ENCODE data around the gene DNASE1L2.

The DNASE1L2 gene

DNA sequence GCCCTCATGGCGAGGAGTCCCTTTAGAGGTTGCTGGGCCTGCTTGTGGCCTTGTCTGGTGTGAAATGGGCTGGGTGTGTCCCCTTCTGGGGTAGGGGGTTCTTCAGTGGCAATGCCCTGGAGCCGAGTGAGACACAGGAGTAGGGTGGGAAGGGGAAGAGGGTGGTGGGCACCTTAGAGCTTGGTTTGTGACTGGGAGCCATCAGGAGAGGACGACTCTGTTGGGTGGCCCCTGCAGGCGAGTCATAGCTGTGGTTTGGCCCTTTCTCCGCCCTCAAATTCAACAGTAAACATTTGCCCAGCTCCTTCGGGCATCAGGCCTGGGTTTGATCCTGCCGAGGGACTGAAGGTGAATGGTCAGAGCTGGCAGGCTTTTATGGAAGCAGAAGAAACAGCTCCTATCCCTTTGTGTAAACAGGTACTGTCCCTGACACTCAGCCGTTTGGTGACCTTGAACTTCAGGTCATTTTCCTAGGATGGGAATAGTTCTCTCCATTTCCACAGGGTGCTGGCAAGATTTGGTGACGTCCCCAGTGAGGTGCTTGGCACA lies 9.9 kb upstream of the DNASE1L2 start:
- DNase-seq (ENCODE audit: low read depth): no peak

DNA sequence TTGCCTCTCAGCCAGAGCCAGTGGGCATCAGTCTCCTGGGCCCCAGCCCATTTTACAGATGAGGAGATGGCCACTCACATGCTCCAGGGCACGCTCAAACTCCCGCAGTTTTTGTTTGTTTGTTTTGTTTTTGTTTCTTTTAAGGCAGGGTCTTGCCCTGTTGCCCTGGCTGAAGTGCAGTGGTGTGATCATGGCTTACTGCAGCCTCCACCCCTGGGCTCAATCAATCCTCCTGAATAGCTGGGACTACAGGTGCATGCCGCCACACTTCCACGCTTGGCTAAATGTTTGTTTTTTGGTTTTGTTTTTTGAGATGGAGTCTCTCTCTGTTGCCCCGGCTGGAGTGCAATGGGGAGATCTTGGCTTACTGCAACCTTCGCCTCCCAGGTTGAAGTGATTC lies 9.3 kb upstream of the DNASE1L2 start:
- no peak for DNase-seq (ENCODE audit: low read depth)

DNA sequence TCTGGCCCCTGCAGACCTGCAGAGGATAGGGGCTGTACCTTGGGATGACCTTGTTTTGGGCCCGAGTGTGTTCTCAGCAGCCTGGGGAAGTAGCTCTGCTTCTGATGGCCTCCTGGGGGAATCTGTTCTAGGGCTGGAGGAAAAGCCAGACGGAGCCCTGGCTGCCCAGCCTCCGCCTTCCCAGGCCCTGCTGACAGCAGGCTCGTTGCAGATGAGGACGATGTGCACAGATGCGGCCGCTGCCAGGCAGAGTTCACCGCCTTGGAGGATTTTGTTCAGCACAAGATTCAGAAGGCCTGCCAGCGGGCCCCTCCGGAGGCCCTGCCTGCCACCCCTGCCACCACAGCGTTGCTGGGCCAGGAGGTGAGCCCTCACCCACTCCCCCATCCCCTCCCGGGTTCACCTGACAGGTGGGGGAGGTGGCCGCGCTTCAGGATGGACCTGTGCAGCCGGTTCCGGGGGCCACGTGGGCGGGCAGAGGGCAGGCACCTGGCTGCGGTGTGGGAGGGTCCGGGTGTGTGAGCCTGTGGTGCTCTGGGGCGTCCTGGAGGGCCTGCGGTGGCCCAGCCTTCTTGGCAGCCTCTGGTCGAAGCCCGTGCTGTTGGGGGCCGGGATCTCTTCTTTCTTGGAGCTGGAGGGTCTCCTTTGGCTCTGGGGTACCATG lies 8.0 kb upstream of the DNASE1L2 start:
- DNase-seq (ENCODE audit: low read depth): no peak

DNA sequence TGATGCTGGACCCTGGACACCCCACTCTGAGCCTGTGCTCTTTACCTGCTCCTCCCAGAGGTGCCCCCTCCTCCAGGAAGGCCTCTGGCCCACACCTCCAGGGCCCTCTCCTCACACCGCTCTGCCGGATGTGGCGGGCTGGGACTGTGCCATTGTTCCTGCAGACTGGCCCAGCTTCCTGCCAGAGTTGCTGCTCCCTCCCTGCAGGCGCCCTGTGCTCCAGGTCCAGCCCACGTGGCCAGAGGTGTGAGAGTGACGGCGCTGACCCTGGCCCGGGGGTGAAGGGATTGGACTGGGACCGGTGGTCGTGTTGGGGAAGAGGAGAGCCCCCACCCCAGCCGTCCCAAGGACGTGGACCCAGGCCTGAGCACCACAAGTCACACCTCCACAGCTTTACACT lies 7.2 kb upstream of the DNASE1L2 start:
- no peak for DNase-seq (ENCODE audit: low read depth)

DNA sequence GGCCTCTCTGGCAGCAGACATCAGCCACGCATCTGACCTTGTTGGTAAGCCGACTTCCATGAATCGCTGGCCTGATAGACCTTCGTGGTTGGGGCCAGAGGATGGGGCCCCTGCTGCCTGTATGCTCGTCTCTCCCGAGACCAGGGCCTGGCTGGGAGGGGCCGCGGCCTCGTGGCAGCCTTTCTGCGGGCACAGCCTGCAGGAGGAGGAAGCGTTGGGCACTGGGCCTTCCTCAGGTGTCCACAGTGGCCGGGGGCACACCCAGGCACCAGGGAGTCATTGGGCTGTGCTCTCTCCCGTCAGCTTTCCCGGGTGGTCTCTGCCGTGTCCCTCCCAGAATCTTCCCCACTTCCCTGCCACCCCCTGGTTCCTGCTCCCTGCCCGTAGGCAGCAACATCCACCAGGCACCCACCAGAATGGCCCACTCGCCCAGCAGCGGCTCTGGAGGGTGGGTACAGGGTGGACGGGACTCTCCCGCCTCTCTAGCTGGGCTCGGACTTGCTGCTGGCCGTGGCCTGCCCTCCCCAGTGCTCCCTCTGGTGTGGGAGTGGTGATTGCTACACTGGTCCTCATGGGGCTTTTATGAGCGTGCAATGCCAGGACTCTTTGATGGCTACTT lies 6.5 kb upstream of the DNASE1L2 start:
- no peak for DNase-seq (ENCODE audit: low read depth)

DNA sequence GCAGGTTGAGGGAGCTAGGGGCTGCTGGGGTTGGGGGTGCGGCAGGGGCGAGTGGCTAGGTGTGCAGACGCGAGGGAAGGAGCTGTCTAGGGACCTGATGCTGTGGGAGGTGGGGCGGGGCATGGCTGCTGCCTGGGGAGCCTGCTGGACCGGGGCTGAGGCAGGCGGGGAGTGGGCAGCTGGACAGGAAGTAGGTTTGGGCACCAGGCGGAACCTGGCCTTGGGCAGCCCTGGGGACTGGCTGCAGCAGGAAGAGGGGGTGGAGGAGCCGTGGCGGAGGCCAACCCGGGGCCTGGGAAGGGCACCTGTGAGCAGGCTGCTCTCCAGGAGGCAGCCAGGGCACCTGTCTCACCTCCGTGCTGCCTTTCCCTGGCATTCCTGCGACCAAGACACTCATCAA lies 5.9 kb upstream of the DNASE1L2 start:
- DNase-seq (ENCODE audit: low read depth): no peak

DNA sequence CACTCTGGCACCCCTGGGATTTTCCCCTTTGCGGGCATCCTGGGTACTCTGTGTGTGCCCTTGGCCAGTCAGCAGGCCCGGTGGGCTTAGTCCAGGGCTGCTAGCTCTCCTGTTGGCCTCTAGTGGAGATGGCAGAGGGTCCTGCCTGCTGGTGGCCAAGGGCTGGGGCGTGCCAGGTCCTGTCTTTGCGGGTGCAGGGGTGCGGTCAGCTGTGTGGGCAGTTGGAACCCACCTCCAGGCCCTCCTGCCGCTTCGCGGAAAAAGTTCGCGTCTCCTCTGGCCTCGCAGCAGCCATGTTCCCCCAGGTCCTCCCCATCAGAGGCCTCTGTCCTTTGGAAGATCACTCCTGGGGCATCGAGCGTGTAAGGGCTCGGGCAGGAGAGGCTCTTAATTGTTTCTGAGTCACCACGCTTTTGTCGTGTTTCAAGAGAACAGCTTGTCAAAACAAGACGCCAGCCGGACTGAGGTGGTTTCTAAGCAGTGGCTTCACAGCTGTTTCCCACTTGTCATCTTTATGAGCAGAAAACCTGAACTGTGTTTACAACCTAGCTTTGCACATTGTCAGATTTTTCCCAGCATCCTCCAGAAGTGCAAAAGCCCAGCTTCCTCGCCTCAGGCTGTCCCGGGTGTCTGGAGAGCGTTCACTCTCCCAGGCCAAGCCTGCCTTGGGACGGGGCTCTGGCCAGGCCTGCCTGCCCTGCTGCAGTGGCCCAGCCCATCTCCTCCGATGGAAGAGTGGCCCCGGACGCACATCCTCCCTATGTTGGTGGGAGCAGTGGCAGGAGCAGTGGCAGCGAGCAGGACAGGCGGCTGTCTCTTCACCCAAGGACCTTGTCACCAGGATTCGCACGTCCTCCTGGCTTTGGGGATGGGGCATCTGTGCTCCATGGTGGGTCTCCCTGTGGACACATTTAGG lies 5.0 kb upstream of the DNASE1L2 start:
- no peak for DNase-seq (ENCODE audit: low read depth)

DNA sequence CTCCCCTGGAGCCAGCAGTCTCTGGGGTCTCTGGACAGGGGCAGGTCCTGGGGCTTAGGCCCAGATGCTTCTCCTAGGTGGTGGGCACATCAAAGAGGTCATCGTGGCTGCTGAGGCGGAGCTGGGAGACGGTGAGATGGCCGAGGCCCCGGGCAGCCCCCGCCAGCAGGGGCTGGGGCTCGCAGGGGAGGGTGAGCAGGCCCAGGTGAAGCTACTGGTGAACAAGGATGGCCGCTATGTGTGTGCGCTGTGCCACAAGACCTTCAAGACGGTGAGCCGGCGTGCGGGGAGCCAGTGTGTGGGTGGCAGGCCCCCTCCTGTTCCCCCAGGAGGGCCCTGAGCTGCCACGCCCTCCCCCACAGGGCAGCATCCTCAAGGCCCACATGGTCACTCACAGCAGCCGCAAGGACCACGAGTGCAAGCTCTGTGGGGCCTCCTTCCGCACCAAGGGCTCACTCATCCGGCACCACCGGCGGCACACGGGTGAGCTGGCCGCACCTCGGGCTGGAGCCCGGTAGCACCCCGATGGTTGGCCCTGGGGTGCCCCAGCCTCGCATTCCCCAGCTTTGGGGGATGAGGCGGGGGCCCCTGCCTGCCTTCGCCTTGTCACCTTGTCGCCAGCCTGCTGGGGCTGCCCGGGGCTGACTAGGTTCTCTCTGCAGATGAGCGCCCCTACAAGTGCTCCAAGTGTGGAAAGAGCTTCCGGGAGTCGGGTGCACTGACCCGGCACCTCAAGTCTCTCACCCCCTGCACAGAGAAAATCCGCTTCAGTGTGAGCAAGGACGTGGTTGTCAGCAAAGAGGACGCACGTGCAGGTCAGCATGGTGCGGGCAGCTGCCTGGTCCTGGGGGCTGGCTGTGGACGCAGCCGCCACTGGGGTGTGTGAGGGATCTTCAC lies 3.9 kb upstream of the DNASE1L2 start:
- no peak for DNase-seq (ENCODE audit: low read depth)

DNA sequence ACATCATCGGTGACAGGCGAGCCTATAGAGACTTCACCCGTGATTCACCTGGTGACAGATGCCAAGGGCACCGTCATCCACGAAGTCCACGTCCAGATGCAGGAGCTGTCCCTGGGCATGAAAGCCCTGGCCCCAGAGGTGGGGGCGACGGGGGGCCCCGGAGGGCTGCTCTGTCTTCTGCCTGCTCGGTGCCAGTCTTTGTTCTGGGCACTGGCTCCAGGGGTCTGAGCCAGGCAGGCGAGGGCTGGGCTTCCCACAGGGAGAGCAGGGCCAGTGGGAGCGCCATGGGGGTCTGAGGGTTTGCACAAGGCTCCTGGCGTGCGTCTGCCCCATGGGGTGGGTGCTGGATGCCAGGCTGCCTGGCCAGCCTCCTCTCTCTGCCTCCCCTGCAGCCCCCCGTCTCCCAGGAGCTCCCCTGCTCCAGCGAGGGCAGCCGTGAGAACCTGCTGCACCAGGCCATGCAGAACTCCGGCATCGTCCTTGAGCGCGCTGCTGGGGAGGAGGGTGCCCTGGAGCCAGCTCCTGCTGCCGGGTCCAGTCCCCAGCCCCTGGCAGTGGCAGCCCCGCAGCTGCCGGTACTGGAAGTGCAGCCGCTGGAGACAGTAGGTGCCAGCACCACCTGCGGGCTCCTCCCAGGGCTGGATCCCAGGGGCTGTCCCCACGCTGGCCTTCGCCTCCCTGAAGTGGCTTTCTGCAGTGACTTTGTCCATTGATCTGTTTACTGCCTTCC lies 3.0 kb upstream of the DNASE1L2 start:
- DNase-seq (ENCODE audit: low read depth): no peak

DNA sequence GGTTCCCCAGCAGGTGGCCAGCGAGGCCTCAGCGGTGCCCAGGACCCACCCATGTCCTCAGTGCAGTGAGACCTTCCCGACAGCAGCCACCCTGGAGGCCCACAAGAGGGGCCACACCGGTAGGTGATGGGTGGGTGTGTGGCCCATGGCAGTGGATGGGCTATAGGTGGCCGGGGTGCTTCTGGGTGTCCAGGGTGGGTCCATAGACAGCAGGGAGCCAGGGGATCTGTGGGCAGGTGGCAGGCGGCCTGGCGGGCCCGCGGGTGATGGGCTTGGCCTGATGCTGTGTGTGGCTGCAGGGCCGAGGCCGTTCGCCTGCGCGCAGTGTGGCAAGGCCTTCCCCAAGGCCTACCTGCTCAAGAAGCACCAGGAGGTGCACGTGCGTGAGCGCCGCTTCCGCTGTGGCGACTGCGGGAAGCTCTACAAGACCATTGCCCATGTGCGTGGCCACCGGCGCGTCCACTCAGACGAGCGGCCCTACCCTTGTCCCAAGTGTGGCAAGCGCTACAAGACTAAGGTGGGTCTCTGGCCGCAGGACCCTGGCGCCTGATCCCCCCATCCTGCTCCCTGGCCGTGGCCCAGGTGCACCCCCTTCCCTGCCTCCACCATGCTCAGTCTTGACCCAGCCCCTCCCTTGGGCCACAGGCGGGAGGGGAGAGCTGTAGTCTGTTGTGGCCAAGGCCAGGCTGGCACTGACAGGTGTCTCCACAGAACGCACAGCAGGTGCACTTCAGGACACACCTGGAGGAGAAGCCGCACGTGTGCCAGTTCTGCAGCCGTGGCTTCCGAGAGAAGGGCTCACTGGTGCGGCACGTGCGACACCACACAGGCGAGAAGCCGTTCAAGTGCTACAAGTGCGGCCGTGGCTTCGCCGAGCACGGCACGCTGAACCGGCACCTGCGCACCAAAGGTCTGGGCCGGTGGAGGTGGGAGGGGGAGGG lies 2.1 kb upstream of the DNASE1L2 start:
- no peak for DNase-seq (ENCODE audit: low read depth)

DNA sequence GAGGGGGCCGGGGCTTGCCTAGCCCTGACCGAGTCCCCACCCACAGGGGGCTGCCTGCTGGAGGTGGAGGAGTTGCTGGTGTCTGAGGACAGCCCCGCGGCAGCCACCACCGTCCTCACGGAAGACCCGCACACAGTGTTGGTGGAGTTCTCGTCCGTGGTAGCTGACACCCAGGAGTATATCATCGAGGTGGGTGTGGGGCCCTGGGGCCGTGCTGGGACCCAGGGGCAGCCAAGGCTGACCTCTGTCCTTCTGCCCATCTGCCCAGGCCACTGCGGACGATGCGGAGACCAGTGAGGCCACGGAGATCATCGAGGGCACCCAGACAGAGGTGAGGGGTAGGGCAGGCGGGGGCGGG lies 1.5 kb upstream of the DNASE1L2 start:
- no peak for DNase-seq (ENCODE audit: low read depth)

DNA sequence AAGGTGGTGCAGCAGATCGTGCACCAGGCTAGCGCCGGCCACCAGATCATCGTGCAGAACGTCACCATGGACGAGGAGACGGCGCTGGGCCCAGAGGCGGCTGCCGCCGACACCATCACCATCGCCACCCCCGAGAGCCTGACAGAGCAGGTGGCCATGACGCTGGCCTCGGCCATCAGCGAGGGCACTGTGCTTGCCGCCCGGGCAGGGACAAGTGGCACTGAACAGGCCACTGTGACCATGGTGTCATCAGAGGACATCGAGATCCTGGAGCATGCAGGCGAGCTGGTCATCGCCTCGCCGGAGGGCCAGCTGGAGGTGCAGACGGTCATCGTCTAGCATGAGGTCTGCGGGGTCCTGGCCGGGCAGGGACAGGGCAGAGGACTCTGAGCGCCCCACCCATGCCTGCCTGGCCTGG lies 1.0 kb upstream of the DNASE1L2 start:
- DNase-seq (ENCODE audit: low read depth): no peak

DNA sequence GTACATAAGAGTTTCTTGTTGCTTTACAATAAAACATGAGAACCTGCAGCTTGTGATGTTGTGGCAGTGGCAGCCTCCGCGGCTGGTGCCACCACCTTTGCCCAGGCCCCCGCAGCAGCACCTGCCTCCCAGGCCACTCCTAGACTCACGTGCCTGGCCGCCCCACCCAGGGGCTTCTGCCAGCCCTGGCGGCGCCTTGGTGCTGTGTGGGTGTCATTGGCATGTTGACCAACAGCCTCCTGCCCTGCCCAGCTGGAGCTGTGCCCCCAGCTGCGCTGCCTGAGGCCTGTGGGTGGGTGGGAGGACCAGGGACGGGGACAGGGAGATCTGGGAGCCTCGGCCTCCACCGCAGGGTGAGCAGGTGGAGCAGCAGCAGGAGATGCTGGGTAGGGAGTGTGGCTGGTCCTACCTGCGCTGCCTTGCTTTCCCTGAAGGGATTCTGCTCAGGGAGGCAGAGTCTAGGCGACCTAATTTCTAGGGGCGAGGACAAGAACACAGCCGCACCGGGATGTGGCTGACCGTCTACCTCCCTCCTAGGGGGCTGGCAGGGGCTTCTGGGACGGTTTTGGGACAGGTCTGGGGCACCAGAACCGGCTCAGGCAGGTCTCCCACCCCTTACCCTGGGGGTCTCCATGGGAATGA lies 428 bp upstream of the DNASE1L2 start:
- DNase-seq (ENCODE audit: low read depth): no peak

DNA sequence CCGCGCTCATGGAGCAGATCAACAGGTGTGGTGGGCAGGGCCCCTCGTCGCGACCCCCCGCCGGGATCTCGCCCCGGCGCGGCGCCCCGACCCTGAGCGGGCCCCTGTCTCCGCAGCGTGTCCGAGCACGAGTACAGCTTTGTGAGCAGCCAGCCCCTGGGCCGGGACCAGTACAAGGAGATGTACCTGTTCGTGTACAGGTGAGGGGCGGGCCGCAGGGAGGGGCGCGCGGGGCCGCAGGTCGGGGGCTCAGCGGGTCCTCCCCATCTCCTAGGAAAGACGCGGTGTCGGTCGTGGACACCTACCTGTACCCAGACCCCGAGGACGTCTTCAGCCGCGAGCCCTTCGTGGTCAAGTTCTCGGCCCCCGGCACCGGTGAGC lies 848 bp downstream of the DNASE1L2 start:
- DNase-seq (ENCODE audit: low read depth): no peak

DNA sequence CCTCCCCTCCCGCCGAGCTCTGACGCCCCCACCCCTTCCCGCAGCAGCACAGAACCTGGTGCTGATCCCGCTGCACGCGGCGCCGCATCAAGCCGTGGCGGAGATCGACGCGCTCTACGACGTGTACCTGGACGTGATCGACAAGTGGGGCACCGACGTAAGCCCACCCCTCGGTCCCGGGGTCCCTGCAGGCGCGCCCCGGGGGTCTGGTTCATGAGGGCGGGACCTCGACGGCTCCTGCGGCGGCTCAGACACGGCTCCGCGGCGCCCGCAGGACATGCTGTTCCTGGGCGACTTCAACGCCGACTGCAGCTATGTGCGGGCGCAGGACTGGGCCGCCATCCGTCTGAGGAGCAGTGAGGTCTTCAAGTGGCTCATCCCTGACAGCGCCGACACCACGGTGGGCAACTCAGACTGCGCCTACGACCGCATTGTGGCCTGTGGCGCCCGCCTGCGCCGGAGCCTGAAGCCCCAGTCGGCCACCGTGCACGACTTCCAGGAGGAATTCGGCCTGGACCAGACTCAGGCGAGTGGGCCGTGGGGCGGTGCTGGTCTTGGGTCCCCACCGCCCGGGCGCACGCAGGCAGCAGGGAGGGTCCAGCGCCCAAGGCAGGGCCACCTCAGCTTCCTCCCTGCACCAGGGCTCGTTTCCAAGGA lies 1.4 kb downstream of the DNASE1L2 start:
- no peak for DNase-seq (ENCODE audit: low read depth)

DNA sequence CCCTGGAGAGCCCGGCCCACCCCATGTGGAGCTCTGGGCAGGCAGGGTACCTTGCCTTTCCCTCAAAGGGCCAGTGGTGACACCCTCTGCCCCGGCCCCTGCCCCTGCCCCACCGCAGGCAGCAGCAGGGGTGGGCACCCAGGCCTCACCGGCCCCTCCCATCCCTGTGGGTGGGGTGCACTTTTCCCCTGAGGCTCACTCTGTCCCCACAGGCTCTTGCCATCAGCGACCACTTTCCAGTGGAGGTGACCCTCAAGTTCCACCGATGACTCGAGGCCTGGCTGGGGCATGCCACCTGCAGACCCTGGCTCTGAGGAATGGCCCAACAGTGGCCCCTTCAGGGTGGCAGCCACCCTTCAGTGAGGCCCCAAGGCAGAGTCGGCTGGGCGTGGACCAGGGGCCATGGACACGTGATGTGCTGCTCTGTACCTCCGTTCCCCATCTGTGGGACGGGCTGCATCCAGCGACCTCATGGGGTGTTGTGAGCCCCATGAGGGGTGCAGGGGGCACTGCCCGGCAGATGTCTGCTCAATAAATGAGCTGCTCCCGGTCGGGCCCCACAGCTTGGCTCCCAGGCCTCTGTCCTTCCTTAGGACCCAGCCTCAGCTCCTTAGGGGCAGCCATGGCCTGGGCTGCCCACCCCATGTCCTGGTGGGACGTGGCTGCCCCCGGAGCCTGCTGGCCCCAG lies 2.0 kb downstream of the DNASE1L2 start:
- DNase-seq (ENCODE audit: low read depth): no peak

DNA sequence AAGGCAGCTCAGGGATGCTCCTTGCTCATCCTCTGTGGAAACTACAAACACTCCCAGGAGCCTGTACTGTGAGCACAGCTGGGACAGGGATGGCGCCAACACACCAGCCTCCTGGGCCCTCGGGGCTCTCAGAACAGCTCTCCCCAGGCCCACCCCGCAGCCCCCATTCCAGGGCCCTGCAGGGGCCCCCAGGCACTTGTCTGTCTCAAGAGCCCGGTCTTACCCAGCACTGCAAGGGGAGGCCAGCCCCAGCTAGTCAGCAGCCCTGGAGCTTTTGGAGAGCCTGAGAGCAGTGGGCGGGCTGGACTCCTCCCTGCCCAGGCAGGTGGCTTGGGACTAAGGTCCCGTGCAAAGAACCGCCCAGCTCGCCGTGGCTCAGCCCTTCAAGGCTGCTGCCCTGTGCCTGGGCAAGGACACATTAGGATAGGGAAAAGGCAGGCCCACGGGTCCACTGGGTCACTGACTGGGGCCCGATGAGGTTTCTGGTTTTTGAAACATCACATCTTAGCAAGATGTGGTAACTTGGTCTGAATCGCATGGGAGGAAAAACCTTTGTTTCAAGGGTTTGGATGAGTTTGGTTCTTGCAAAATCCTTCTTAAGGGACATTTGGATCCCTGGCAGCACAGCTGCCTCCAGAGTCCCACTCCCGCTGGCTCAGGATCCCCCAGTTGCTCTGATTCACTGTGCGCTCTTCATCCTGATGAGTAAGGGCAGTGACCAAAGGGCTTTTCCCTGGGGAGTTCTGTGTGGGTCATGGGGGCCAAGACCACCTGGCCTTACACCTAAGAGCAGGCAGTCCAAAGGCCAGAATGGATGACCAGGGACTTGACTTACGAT lies 2.8 kb downstream of the DNASE1L2 start:
- DNase-seq (ENCODE audit: low read depth): no peak
